Psoas muscle (tissue), 8 donors: ENCODE measurements around the gene PACSIN2. TPM values are rescaled to one million over a fixed set of nuclear protein-coding genes. Genes with fewer than 3 reads are reported as not detected.

Experiments used
- ATAC-seq, 4 donors: fragments of 200-7000 bp; cut with Tn5 transposase; one replicate each; pipeline ENCODE4 v1.9.1; 2020; ENCODE audit warnings: moderate library complexity in 3 of 4, mild to moderate bottlenecking in 2 of 4
- DNase-seq, 2 donors: peaks; one replicate each; pipeline ENCODE4 v3.0.0-alpha.2; 2020
- H3K27ac ChIP-seq: fragments of 200-600 bp; one replicate; pipeline ENCODE4 v1.8.0; 2022
- H3K27me3 ChIP-seq, 3 donors: fragments of 200-600 bp in 1 of 3; one replicate each; pipeline versions ENCODE4 v1.6.1 to v1.8.0; 2013 to 2022; ENCODE audit warnings: low read length in 2 of 3, mild to moderate bottlenecking in 2 of 3, moderate library complexity in 1 of 3; ENCODE audit not compliant: insufficient read depth in 3 of 3
- H3K36me3 ChIP-seq, 2 donors: fragments of 200-600 bp in 1 of 2; one replicate each; pipeline versions ENCODE4 v1.6.1 to v1.8.0; 2013 to 2022; ENCODE audit warnings: low read depth in 1 of 2, mild to moderate bottlenecking in 1 of 2, moderate library complexity in 1 of 2; ENCODE audit not compliant: insufficient read depth in 1 of 2
- H3K4me1 ChIP-seq: fragments of 200-600 bp; one replicate; pipeline ENCODE4 v1.8.0; 2022
- H3K4me3 ChIP-seq: fragments of 200-600 bp; one replicate; pipeline ENCODE4 v1.8.0; 2022; ENCODE audit warnings: mild to moderate bottlenecking
- H3K9me3 ChIP-seq: fragments of 200-600 bp; one replicate; pipeline ENCODE4 v1.8.0; 2022
- WGBS, 3 donors: extraction: QIAGEN DNeasy Blood & Tissue Kit; methylation state at CpG; one replicate each; pipeline versions ENCODE4 v1.1.6 to v1.1.7; 2013; 5-methylcytosine and 5-hydroxymethylcytosine counted together
- intact Hi-C, 2 donors: fragments of 100-400 bp; cut with DNase I; formaldehyde crosslinking; loops; one replicate each; pipeline versions ENCODE4 v1.11.0 to v1.14.2; 2022
- polyA plus RNA-seq, 3 donors: library from polyadenylated mRNA; stranded (reverse); fragments of 200-250 nt; gene quantifications; one replicate each; pipeline ENCODE4 v1.2.3, GENCODE V29; 2013
- total RNA-seq, 4 donors: library from RNA; stranded (reverse); fragmentation: NEBNext Ultra II Directional in 2 of 4; extraction: Animal tissue kit (Norgen Biotek cat#: 25700) in 2 of 4; gene quantifications; one replicate each; pipeline versions ENCODE4 v1.2.1 to v1.2.4, GENCODE V29; 2021 to 2023
- TF ChIP-seq, protein P1 (sequence below): fragments of 200-600 bp; IDR thresholded peaks from one replicate; pipeline ENCODE4 v1.8.0; 2022; ENCODE audit warnings: antibody characterized with exemption
- donor health status: healthy with polysubstance abuse.
- donor health status: DM: no; HTN: no; CAD: no; lungs with moderate emphysema.
- donor health status: Bipolar disorder and iron deficiency.
- donor health status: healthy.
- donor health status: DM: yes; HTN: yes; CAD: no.
- donor health status: DM: no; HTN: no; CAD: no.
- donor health status: DM: no; HTN: no; CAD: no.
- donor health status: DM: yes; HTN: yes; CAD: no.

The PACSIN2 gene
- total and polyA plus RNA-seq, 7 donors, result 21.0 to 52.2 (median 31.4) TPM

DNA sequence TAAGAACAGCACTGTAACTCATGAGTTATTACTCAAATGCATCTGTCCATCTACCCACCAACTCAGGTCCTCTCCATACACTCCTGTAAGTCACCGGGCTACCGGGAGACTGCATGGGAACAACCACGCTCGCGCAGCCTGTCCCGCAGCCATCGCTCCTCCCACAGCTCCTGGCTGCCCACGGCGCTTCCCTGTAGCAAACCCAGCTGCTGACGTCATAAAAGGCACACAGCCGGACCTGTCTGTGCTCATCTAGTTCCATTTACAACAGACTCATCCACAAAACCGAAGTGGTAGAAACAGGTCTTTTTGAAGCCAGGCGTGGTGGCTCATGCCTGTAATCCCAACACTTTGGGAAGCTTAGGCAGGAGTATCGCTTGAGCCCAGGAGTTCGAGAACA lies 23.4 kb upstream of the PACSIN2 start:
- 91 to 95% (median 91%) methylated on average over 15 of the region's 15 CpGs for WGBS, 3 donors
- no peak for ATAC-seq
- Histone ChIP-seq H3K27ac (no peak overlapping the region), H3K9me3 (no peaks in the 10 kb centered on the region), H3K4me1 (no peaks in the 10 kb centered on the region), H3K4me3 (no peak overlapping the region), H3K36me3 (no peaks in the 10 kb centered on the region), H3K27me3 (no peaks in the 10 kb centered on the region)
- TF ChIP-seq, protein P1, sequence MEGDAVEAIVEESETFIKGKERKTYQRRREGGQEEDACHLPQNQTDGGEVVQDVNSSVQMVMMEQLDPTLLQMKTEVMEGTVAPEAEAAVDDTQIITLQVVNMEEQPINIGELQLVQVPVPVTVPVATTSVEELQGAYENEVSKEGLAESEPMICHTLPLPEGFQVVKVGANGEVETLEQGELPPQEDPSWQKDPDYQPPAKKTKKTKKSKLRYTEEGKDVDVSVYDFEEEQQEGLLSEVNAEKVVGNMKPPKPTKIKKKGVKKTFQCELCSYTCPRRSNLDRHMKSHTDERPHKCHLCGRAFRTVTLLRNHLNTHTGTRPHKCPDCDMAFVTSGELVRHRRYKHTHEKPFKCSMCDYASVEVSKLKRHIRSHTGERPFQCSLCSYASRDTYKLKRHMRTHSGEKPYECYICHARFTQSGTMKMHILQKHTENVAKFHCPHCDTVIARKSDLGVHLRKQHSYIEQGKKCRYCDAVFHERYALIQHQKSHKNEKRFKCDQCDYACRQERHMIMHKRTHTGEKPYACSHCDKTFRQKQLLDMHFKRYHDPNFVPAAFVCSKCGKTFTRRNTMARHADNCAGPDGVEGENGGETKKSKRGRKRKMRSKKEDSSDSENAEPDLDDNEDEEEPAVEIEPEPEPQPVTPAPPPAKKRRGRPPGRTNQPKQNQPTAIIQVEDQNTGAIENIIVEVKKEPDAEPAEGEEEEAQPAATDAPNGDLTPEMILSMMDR, result no peak
- intact Hi-C loops, result no loop called here
- no peak for DNase-seq

DNA sequence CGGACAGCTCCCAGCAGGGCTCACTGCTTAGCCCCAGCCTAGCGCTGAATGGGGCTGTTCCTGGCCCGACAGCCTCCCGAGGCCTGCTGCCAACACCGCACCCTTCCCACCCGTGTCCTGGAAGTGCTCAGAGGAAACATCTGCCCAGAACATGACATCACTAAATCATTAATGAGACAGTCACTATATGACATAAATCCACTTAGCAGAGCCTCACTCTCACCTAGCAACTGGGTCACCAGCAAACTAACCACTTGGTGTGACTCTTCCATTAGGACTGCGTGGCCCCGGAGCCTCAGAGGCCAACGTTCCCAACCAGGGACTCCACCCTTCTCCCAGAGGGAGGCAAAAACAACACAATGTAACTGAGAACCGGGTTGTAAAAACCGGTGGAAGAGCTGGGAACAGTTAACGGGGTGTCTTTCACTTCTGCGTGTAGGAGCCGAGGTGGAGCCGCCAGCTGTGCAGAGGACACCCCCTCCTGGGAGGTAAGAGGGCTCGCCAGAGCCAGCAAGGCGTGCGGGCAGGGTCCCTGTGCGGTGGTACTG lies 21.4 kb upstream of the PACSIN2 start:
- intact Hi-C loops, result no loop called here
- ATAC-seq (peak; percentile 60 to 80 (median 64)), DNase-seq (peak; percentile 73 to 86)
- no peaks in the 10 kb centered on the region for H3K4me1 ChIP-seq
- H3K9me3 ChIP-seq, result no peaks in the 10 kb centered on the region
- WGBS, 3 donors, result 35 to 38% (median 38%) methylated on average over 19 of the region's 19 CpGs
- no peaks in the 10 kb centered on the region for H3K27me3 ChIP-seq
- H3K36me3 ChIP-seq, result no peaks in the 10 kb centered on the region
- H3K4me3 ChIP-seq, result no peak overlapping the region
- TF ChIP-seq, protein P1, result no peak
- H3K27ac ChIP-seq, result no peak overlapping the region

DNA sequence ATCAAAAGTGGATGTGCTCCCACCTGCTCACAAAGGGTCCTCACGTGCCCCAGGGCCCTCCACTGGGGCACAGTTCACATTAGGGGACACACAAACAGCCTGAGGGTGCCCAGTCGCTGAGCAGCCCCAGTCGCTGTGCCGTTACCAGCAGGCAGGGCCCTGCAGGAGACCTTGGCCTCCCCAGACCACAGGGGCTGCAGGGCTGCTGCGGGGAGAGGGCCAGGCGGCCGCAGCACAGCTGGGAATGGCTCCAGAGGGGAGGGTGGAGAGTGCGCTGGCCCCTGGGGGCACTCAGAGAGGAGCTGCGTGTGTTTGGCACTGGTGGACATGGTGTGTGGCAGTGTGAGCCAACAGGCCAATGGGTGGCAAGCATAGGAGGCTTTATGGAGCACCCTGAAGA lies 20.3 kb upstream of the PACSIN2 start:
- TF ChIP-seq, protein P1, result no peak
- ATAC-seq, result no peak
- DNase-seq, result no peak
- 88 to 89% (median 88%) methylated on average over 7 to 9 of the region's 9 CpGs for WGBS, 3 donors
- Histone ChIP-seq H3K36me3 (no peaks in the 10 kb centered on the region), H3K27me3 (no peaks in the 10 kb centered on the region), H3K27ac (no peak overlapping the region), H3K9me3 (no peaks in the 10 kb centered on the region), H3K4me3 (no peak overlapping the region), H3K4me1 (no peaks in the 10 kb centered on the region)
- intact Hi-C loops, result no loop called here

DNA sequence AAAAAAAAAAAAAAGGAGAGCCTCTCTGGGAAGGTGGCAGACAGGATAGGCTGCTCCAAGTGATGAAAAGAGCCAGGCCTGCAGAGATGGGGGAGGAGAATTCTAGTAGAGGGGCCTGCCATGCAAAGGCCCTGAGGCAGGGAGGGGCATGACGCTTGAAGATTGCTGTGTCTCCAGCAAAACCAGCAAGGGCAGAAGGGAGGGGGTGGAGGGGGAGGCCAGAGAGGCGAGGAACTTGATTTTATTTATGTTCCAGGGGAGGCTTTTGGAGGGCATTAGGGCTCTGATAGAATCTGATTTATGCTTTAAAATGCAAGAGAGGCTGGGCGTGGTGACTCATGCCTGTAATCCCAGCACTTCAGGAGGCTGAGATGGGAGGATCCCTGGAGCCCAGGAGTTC lies 16.7 kb upstream of the PACSIN2 start:
- Histone ChIP-seq H3K4me1 (no peaks in the 10 kb centered on the region), H3K9me3 (no peaks in the 10 kb centered on the region), H3K27me3 (no peaks in the 10 kb centered on the region), H3K27ac (no peak overlapping the region), H3K36me3 (no peaks in the 10 kb centered on the region), H3K4me3 (no peak overlapping the region)
- DNase-seq (no peak), ATAC-seq (no peak)
- TF ChIP-seq, protein P1, result no peak
- intact Hi-C loops, result loop anchor here in 1 of 2 donors (5.0 kb wide), 1 partner anchor 164 kb away; no protein-coding TSS in a partner anchor
- WGBS, 3 donors, result 84 to 100% (median 96%) methylated on average over 3 of the region's 3 CpGs

DNA sequence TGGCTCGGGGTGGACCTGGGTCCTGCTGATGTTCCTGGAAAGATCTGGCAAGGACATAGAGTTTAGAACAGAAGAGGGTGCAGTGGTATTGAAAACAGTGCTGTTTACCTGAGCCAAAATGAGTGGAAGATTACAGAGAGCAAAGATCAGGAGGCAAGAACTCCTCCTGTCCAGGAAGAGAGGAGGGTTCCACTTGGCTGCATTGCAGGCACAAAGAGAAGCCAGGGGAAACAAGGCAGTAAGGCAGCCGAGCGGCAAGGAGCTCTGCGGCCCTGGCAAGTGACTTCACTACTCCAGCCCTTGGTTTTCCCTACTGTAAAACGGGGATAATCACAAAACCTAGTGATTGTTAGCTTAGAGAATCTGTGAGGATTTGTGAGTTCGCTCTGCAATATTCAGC lies 3.7 kb upstream of the PACSIN2 start:
- no peaks in the 10 kb centered on the region for H3K36me3 ChIP-seq
- peaks cover 4% of the 10 kb centered on the region for H3K4me1 ChIP-seq
- H3K4me3 ChIP-seq, result no peak overlapping the region
- ATAC-seq (no peak), DNase-seq (no peak)
- WGBS, 3 donors, result 84 to 91% (median 89%) methylated on average over 6 of the region's 6 CpGs
- intact Hi-C loops, result loop anchor here in 1 of 2 donors (5.0 kb wide), 1 partner anchor 151 kb away; no protein-coding TSS in a partner anchor
- TF ChIP-seq, protein P1, result no peak
- no peaks in the 10 kb centered on the region for H3K9me3 ChIP-seq
- no peaks in the 10 kb centered on the region for H3K27me3 ChIP-seq
- no peak overlapping the region for H3K27ac ChIP-seq
